Neural cell (in vitro differentiated cells): ENCODE measurements around the gene SLC18A3. TPM values are rescaled to one million over a fixed set of nuclear protein-coding genes. Genes with fewer than 3 reads are reported as not detected.

Source experiments
- H2AFZ ChIP-seq: fragments of 200-600, 300-800 bp; sonication (generic), shearing (Covaris generic); 2 replicates; pipeline ENCODE4 v1.6.0; 2014; ENCODE audit warnings: low read depth, mild to moderate bottlenecking, antibody characterized with exemption, low read length, moderate library complexity
- H3F3A ChIP-seq: fragments of 200-600 bp; shearing (Covaris generic); 2 replicates; pipeline ENCODE4 v1.6.1; 2016; ENCODE audit warnings: mild to moderate bottlenecking, moderate library complexity, mixed read lengths, antibody characterized with exemption, low read length; ENCODE audit not compliant: insufficient read depth, poor library complexity, severe bottlenecking
- H3K27ac ChIP-seq: fragments of 200-600, 300-800 bp; sonication (generic), shearing (Covaris generic); 2 replicates; pipeline ENCODE4 v1.5.1; 2014; ENCODE audit warnings: mild to moderate bottlenecking, low read length, moderate library complexity
- H3K27me3 ChIP-seq: fragments of 300-800, 200-600 bp; sonication (generic), shearing (Covaris generic); 2 replicates; pipeline ENCODE4 v1.6.0; 2014; ENCODE audit warnings: mild to moderate bottlenecking, low read depth, low read length, moderate library complexity; ENCODE audit not compliant: insufficient read depth
- H3K36me3 ChIP-seq: fragments of 300-800, 200-600 bp; sonication (generic), shearing (Covaris generic); 2 replicates; pipeline ENCODE4 v1.5.1; 2014; ENCODE audit warnings: mild to moderate bottlenecking, antibody characterized with exemption, low read length, moderate library complexity; ENCODE audit not compliant: insufficient read depth
- H3K4me2 ChIP-seq: fragments of 300-800, 200-600 bp; sonication (generic), shearing (Covaris generic); 2 replicates; pipeline ENCODE4 v1.6.0; 2014; ENCODE audit warnings: mild to moderate bottlenecking, low read length
- H3K4me3 ChIP-seq: fragments of 300-800, 200-600 bp; sonication (generic), shearing (Covaris generic); 2 replicates; pipeline ENCODE4 v1.5.1; 2014; ENCODE audit warnings: mild to moderate bottlenecking, low read length, moderate library complexity
- H3K79me2 ChIP-seq: fragments of 200-600 bp; shearing (Covaris generic); replicated peaks from 2 replicates; pipeline ENCODE4 v1.6.0; 2014; ENCODE audit warnings: mild to moderate bottlenecking, low read length, moderate library complexity; ENCODE audit not compliant: insufficient read depth
- H3K9ac ChIP-seq: fragments of 300-800, 200-600 bp; sonication (generic), shearing (Covaris generic); 2 replicates; pipeline ENCODE4 v1.6.1; 2016; ENCODE audit warnings: mild to moderate bottlenecking, low read length, mixed read lengths
- H3K9me2 ChIP-seq: fragments of 200-600 bp; shearing (Covaris generic); 2 replicates; pipeline ENCODE4 v1.6.1; 2016; ENCODE audit warnings: mild to moderate bottlenecking, low read length, mixed read lengths; ENCODE audit not compliant: insufficient read depth
- H3K9me3 ChIP-seq: fragments of 200-600, 300-800 bp; sonication (generic), shearing (Covaris generic); 2 replicates; pipeline ENCODE4 v1.6.1; 2016; ENCODE audit warnings: mild to moderate bottlenecking, mixed run types, low read length, moderate library complexity, mixed read lengths
- H4K20me1 ChIP-seq: fragments of 200-600 bp; shearing (Covaris generic); 2 replicates; pipeline ENCODE4 v1.6.1; 2016; ENCODE audit warnings: mild to moderate bottlenecking, mixed run types; ENCODE audit not compliant: insufficient read depth
- CTCF ChIP-seq: fragments of 450-650 bp; IDR thresholded peaks from 2 replicates; pipeline ENCODE4 v1.5.1; 2014; ENCODE audit warnings: antibody characterized with exemption, mild to moderate bottlenecking, moderate library complexity; ENCODE audit not compliant: poor library complexity, severe bottlenecking
- EP300 ChIP-seq: fragments of 450-650 bp; conservative IDR thresholded peaks from 2 replicates; pipeline ENCODE4 v1.6.1; 2014; ENCODE audit warnings: antibody characterized with exemption, mild to moderate bottlenecking, moderate library complexity; ENCODE audit not compliant: poor library complexity, severe bottlenecking
- EZH2 ChIP-seq: fragments of 200-600, 300-800 bp; shearing (Covaris generic), sonication (generic); IDR thresholded peaks from 2 replicates; pipeline ENCODE4 v1.6.1; 2014; ENCODE audit warnings: antibody characterized with exemption, low read length, borderline replicate concordance, mild to moderate bottlenecking; ENCODE audit not compliant: insufficient read depth, poor library complexity, severe bottlenecking
- MXI1 ChIP-seq: fragments of 450-650 bp; conservative IDR thresholded peaks from 2 replicates; pipeline ENCODE4 v1.6.1; 2014; ENCODE audit warnings: antibody characterized with exemption, mild to moderate bottlenecking; ENCODE audit not compliant: poor library complexity, severe bottlenecking
- POLR2AphosphoS5 ChIP-seq: IDR thresholded peaks from 2 replicates; pipeline ENCODE4 v1.6.1; 2012
- RAD21 ChIP-seq: fragments of 450-650 bp; conservative IDR thresholded peaks from 2 replicates; pipeline ENCODE4 v1.6.1; 2014; ENCODE audit warnings: antibody characterized with exemption, mild to moderate bottlenecking, moderate library complexity
- REST ChIP-seq: IDR thresholded peaks from 2 replicates; pipeline ENCODE4 v1.6.1; 2012; ENCODE audit warnings: borderline replicate concordance
- SMC3 ChIP-seq: fragments of 450-650 bp; conservative IDR thresholded peaks from 2 replicates; pipeline ENCODE4 v1.6.1; 2014; ENCODE audit warnings: antibody characterized with exemption, mild to moderate bottlenecking, moderate library complexity; ENCODE audit not compliant: poor library complexity
- TAF1 ChIP-seq: IDR thresholded peaks from 2 replicates; pipeline ENCODE4 v1.6.1; 2012; ENCODE audit warnings: low read depth
- polyA plus RNA-seq: library from polyadenylated mRNA; depleted of rRNA; stranded (reverse); fragments of >200 nt; gene quantifications from 2 replicates; pipeline ENCODE4 v1.2.3, GENCODE V29; 2014

Gene SLC18A3
- polyA plus RNA-seq, 1 donor from 2014 or later: not detected

GRCh38 chr10:49613882-49614241 lies 3.8 kb downstream of the SLC18A3 start, which contains the start of gene CHAT:
TSS of gene CHAT (plus strand) at chr10:49614037. CDS start at chr10:49614190, 153 bp downstream.
- H3K4me3 ChIP-seq: peak within 1 kb of the TSS; percentile 56
- H4K20me1 ChIP-seq: no peaks in the 10 kb centered on the region
- no peaks in the 10 kb centered on the region for H3F3A ChIP-seq

More at GRCh38 chr10:49613882-49614241, 3.8 kb downstream of the SLC18A3 start, which contains the start of gene CHAT:
- Histone ChIP-seq H3K9me2 (no peaks in the 10 kb centered on the region), H3K9me3 (no peaks in the 10 kb centered on the region), H3K36me3 (no peaks in the 10 kb centered on the region), H2AFZ (no peak within 1 kb of the TSS), H3K9ac (no peak within 1 kb of the TSS), H3K79me2 (no peaks in the 10 kb centered on the region), H3K27me3 (peaks cover 90% of the 10 kb centered on the region), H3K4me2 (no peak within 1 kb of the TSS), H3K27ac (no peak within 1 kb of the TSS)
- no peak for TF ChIP-seq TAF1
- TF ChIP-seq POLR2AphosphoS5: no peak
- no peak for TF ChIP-seq RAD21
- TF ChIP-seq SMC3: no peak
- no peak for TF ChIP-seq MXI1
- TF ChIP-seq EZH2: no peak
- no peak for TF ChIP-seq CTCF
- TF ChIP-seq REST: no peak
- TF ChIP-seq EP300: no peak
